Hepatocyte (in vitro differentiated cells): ENCODE data around the gene SPOCD1. TPM values are rescaled to one million over a fixed set of nuclear protein-coding genes. Genes with fewer than 3 reads are reported as not detected.

Experiments
- DNase-seq: peaks from one replicate; pipeline ENCODE4 v3.0.0-alpha.2; 2016; ENCODE audit warnings: low spot score
- H2AFZ ChIP-seq: fragments of 200-600 bp; sonication (generic); 2 replicates; pipeline ENCODE4 v1.6.0; 2016; ENCODE audit warnings: antibody characterized with exemption, mild to moderate bottlenecking
- H3K27ac ChIP-seq: fragments of 200-600 bp; sonication (generic); 2 replicates; pipeline ENCODE4 v1.5.1; 2016; ENCODE audit warnings: mild to moderate bottlenecking
- H3K27me3 ChIP-seq: fragments of 200-600 bp; sonication (generic); 2 replicates; pipeline ENCODE4 v1.6.1; 2016
- H3K36me3 ChIP-seq: fragments of 200-600 bp; sonication (generic); replicated peaks from 2 replicates; pipeline ENCODE4 v1.5.1; 2016; ENCODE audit warnings: low read depth; ENCODE audit not compliant: insufficient read depth
- H3K4me1 ChIP-seq: fragments of 200-600 bp; sonication (generic); 2 replicates; pipeline ENCODE4 v1.5.1; 2016; ENCODE audit warnings: mild to moderate bottlenecking, moderate library complexity; ENCODE audit not compliant: insufficient read depth
- H3K4me2 ChIP-seq: fragments of 200-600 bp; sonication (generic); 2 replicates; pipeline ENCODE4 v1.6.0; 2016
- H3K4me3 ChIP-seq: fragments of 200-600 bp; sonication (generic); 2 replicates; pipeline ENCODE4 v1.5.1; 2016; ENCODE audit warnings: mild to moderate bottlenecking
- H3K79me2 ChIP-seq: fragments of 200-600 bp; sonication (generic); 2 replicates; pipeline ENCODE4 v1.6.0; 2017; ENCODE audit warnings: mild to moderate bottlenecking
- H3K9me2 ChIP-seq: fragments of 200-600 bp; sonication (generic); replicated peaks from 2 replicates; pipeline ENCODE4 v1.6.0; 2017; ENCODE audit warnings: mild to moderate bottlenecking; ENCODE audit not compliant: insufficient read depth
- H3K9me3 ChIP-seq: fragments of 200-600 bp; sonication (generic); 2 replicates; pipeline ENCODE4 v1.5.1; 2016; ENCODE audit warnings: low read depth, mild to moderate bottlenecking
- H4K20me1 ChIP-seq: fragments of 200-600 bp; sonication (generic); 2 replicates; pipeline ENCODE4 v1.6.0; 2016; ENCODE audit warnings: mild to moderate bottlenecking; ENCODE audit not compliant: insufficient read depth, poor library complexity, severe bottlenecking
- EZH2 ChIP-seq: fragments of 200-600 bp; sonication (generic); IDR thresholded peaks from 2 replicates; pipeline ENCODE4 v1.6.1; 2016; ENCODE audit warnings: antibody characterized with exemption, mild to moderate bottlenecking, borderline replicate concordance
- EZH2phosphoT487 ChIP-seq: fragments of 200-600 bp; sonication (generic); IDR thresholded peaks from one replicate; pipeline ENCODE4 v1.6.1; 2018; ENCODE audit warnings: antibody characterized with exemption, mild to moderate bottlenecking, low read depth, moderate library complexity; ENCODE audit not compliant: unreplicated experiment, severe bottlenecking
- WGBS: methylation state at CpG from one replicate; pipeline ENCODE4 v1.1.6; 2016; ENCODE audit warnings: low lambda C conversion rate; ENCODE audit errors: missing lambda C conversion rate; 5-methylcytosine and 5-hydroxymethylcytosine counted together
- polyA plus RNA-seq: library from polyadenylated mRNA; unstranded; fragments of >200 nt; fragmentation: Nextera tagmentation; extraction: Ambion mirVana; gene quantifications from 2 replicates; pipeline ENCODE4 v1.2.1, GENCODE V29; 2016
- total RNA-seq: library from RNA; depleted of rRNA; stranded (reverse); fragments of >200 nt; gene quantifications from 2 replicates; pipeline ENCODE4 v1.2.3, GENCODE V29; 2014
- TF ChIP-seq, protein P1 (sequence below): fragments of 200-600 bp; sonication (generic); IDR thresholded peaks from 2 replicates; pipeline ENCODE4 v1.5.1; 2016; ENCODE audit warnings: antibody characterized with exemption, mild to moderate bottlenecking; ENCODE audit not compliant: poor library complexity

The SPOCD1 gene
- total and polyA plus RNA-seq, 2 experiments from 2014 or later = 1.4 to 2.8 TPM

DNA sequence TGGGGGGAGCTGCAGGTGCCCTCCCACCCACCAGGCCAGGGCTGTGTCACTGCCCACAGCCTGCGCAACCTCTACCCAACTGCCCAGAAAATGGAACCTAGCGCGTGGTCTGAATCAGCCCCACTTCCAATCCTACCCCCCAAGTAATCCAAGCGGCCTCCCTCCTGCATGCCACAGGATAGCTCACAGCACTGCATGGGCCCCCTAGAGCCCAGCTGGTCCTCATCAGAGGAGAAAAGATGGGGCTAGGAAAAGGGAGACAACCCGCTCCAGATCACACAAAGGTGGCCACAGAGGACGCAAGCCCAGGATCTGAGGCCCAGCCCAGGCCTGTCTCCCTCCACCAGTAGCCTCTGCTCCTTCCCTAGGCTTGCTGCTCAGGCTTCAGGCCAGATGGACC is 57.8 kb downstream of the SPOCD1 start:
- peaks cover 8% of the 10 kb centered on the region for H3K27me3 ChIP-seq
- H4K20me1 ChIP-seq = no peaks in the 10 kb centered on the region
- no peaks in the 10 kb centered on the region for H3K9me2 ChIP-seq
- no peak overlapping the region for H3K4me3 ChIP-seq
- H2AFZ ChIP-seq = no peak overlapping the region
- 89% methylated on average over 6 of the region's 6 CpGs for WGBS
- no peaks in the 10 kb centered on the region for H3K36me3 ChIP-seq
- H3K79me2 ChIP-seq = peaks cover 12% of the 10 kb centered on the region
- no peak overlapping the region for H3K27ac ChIP-seq
- no peak overlapping the region for H3K4me2 ChIP-seq
- DNase-seq = no peak
- H3K4me1 ChIP-seq = peaks cover 41% of the 10 kb centered on the region
- TF ChIP-seq, protein P1, sequence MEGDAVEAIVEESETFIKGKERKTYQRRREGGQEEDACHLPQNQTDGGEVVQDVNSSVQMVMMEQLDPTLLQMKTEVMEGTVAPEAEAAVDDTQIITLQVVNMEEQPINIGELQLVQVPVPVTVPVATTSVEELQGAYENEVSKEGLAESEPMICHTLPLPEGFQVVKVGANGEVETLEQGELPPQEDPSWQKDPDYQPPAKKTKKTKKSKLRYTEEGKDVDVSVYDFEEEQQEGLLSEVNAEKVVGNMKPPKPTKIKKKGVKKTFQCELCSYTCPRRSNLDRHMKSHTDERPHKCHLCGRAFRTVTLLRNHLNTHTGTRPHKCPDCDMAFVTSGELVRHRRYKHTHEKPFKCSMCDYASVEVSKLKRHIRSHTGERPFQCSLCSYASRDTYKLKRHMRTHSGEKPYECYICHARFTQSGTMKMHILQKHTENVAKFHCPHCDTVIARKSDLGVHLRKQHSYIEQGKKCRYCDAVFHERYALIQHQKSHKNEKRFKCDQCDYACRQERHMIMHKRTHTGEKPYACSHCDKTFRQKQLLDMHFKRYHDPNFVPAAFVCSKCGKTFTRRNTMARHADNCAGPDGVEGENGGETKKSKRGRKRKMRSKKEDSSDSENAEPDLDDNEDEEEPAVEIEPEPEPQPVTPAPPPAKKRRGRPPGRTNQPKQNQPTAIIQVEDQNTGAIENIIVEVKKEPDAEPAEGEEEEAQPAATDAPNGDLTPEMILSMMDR = no peak
- no peak for TF ChIP-seq EZH2phosphoT487
- TF ChIP-seq EZH2 = no peak
- no peaks in the 10 kb centered on the region for H3K9me3 ChIP-seq

DNA sequence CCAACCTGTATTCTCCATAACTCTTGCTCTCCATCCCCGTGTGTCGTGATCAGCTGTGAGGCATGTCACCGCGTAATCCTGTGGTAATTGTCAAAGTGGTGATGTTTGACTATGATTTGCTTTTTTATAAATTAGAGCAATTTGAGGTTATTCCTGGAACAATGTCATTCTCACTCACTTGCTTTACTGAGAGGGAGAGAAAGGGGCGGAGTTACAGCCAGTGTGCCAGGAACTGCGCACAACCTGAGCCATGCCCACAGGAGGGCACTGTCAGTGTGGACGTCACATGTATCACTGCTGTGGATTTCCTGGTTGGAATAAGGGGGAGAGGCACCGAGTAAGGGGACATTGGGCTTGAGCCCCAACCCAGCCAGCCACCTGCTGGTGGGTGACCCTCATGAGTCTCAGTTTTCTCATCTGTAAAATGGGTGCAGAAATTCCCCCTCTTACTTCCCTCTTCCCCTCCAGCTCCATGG is 58.6 kb downstream of the SPOCD1 start:
- Histone ChIP-seq H3K27me3 (peaks cover 6% of the 10 kb centered on the region), H3K4me3 (no peak overlapping the region)
- 94% methylated on average over 8 of the region's 8 CpGs for WGBS

DNA sequence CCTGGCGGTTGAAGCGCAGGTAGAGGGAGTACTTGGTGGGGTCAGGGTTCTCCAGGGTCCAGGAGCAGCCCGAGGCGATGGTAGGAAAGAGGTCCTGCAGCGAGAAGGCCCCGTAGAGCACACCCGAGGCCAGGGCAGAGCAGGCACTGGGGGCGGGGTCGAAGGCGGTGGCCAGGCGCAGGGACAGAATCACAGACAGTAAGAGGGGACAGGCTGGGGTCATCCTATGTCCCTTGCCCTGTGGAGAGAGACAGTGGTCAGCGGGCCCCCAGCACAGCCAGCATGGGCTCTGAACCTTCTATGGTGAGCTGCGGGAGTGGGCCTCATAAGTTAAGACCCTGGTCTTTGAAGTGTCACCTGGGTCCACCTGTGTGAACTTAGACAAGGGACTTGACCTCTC is 59.2 kb downstream of the SPOCD1 start:
- DNase-seq = no peak
- Histone ChIP-seq H4K20me1 (no peaks in the 10 kb centered on the region), H3K36me3 (no peaks in the 10 kb centered on the region), H3K4me3 (no peak overlapping the region), H3K9me3 (no peaks in the 10 kb centered on the region), H3K9me2 (no peaks in the 10 kb centered on the region), H2AFZ (no peak overlapping the region), H3K79me2 (peaks cover 7% of the 10 kb centered on the region), H3K27ac (no peak overlapping the region), H3K4me1 (peaks cover 47% of the 10 kb centered on the region), H3K27me3 (peaks cover 4% of the 10 kb centered on the region), H3K4me2 (no peak overlapping the region)
- WGBS = 94% methylated on average over 13 of the region's 13 CpGs
- TF ChIP-seq EZH2phosphoT487 = no peak
- TF ChIP-seq EZH2 = no peak
- TF ChIP-seq, protein P1 = no peak

More for the DNA sequence above, 58.6 kb downstream of the SPOCD1 start:
- Histone ChIP-seq H3K9me3 (no peaks in the 10 kb centered on the region), H3K4me2 (no peak overlapping the region), H3K36me3 (no peaks in the 10 kb centered on the region), H3K27ac (no peak overlapping the region), H3K4me1 (peaks cover 47% of the 10 kb centered on the region), H4K20me1 (no peaks in the 10 kb centered on the region), H3K79me2 (peaks cover 12% of the 10 kb centered on the region), H3K9me2 (no peaks in the 10 kb centered on the region), H2AFZ (no peak overlapping the region)
- no peak for DNase-seq
- no peak for TF ChIP-seq EZH2
- TF ChIP-seq EZH2phosphoT487 = no peak
- TF ChIP-seq, protein P1 = no peak
